Endothelial cell of umbilical vein (primary cell): ENCODE data around the gene CYCS. TPM values are rescaled to one million over a fixed set of nuclear protein-coding genes. Genes with fewer than 3 reads are reported as not detected.
A peak's percentile ranks its signal among the peaks of the same experiment; 100 is the strongest.

ENCODE experiments used
- BruUV-seq: library from RNA; stranded (reverse); fragments of 400-500 nt; replicated peaks from 2 replicates; lab custom pipeline; 2021; lab: Mats Ljungman, UMichigan
- CTCF ChIA-PET: fragments of 300-600, 350-600 bp; sonication (Branson Sonifier 250); formaldehyde crosslinking; loops from one replicate; lab custom pipeline; 2021; ENCODE audit warnings: antibody characterized with exemption, inconsistent platforms; lab: Charles Lee
- POLR2A ChIA-PET: fragments of 300-600, 350-600 bp; sonication (Branson Sonifier 250); formaldehyde crosslinking; loops from one replicate; lab custom pipeline; 2021; ENCODE audit warnings: antibody characterized with exemption, inconsistent platforms; lab: Charles Lee
- DNase-seq: peaks from one replicate; pipeline ENCODE4 v3.0.0-alpha.2; 2011; ENCODE audit warnings: low read depth, low spot score
- FAIRE-seq: peaks from 2 replicates; lab custom pipeline; 2011; peaks lifted over from hg19 to GRCh38; lab: Jason Lieb, UNC
- H2AFZ ChIP-seq: 2 replicates; pipeline ENCODE4 v1.6.0; 2012; ENCODE audit warnings: low read depth, low read length, control low read depth, inconsistent platforms
- H3K27ac ChIP-seq: 2 replicates; pipeline ENCODE4 v1.5.1; 2011; ENCODE audit warnings: low read depth, mild to moderate bottlenecking, control low read depth, low read length, moderate library complexity; ENCODE audit not compliant: insufficient read depth
- H3K27me3 ChIP-seq, 2 experiments: 2 replicates each; pipeline versions ENCODE4 v1.6.0 to v1.6.1; 2011; ENCODE audit warnings: low read length in 2 of 2, mixed read lengths in 1 of 2; ENCODE audit not compliant: control insufficient read depth in 2 of 2, insufficient read depth in 2 of 2
- H3K36me3 ChIP-seq, 2 experiments: 2 replicates in 1 of 2; 3 replicates in 1 of 2; pipeline ENCODE4 v1.5.1; 2011; ENCODE audit warnings: low read length in 2 of 2, mild to moderate bottlenecking in 1 of 2, moderate library complexity in 1 of 2; ENCODE audit not compliant: control insufficient read depth in 2 of 2, insufficient read depth in 2 of 2; ENCODE audit errors: extremely low read depth in 1 of 2
- H3K4me1 ChIP-seq: 3 replicates; pipeline ENCODE4 v1.5.1; 2011; ENCODE audit warnings: mild to moderate bottlenecking, low read length; ENCODE audit not compliant: control insufficient read depth, insufficient read depth; ENCODE audit errors: extremely low read depth
- H3K4me2 ChIP-seq: 2 replicates; pipeline ENCODE4 v1.6.1; 2011; ENCODE audit warnings: low read length, control low read depth, mixed read lengths; ENCODE audit not compliant: insufficient read depth
- H3K4me3 ChIP-seq, 3 experiments: fragments of 200-600 bp in 1 of 3; sonication (generic), shearing (Covaris generic) in 1 of 3; replicated peaks in 1 of 3; 2 replicates each; pipeline ENCODE4 v1.5.1; 2011 to 2016; ENCODE audit warnings: control low read depth in 3 of 3, low read length in 3 of 3, mild to moderate bottlenecking in 2 of 3, inconsistent platforms in 1 of 3, low read depth in 1 of 3, moderate library complexity in 1 of 3; ENCODE audit not compliant: insufficient read depth in 1 of 3
- H3K79me2 ChIP-seq: 2 replicates; pipeline ENCODE4 v1.6.0; 2012; ENCODE audit warnings: low read length, inconsistent platforms; ENCODE audit not compliant: control insufficient read depth, insufficient read depth
- H3K9ac ChIP-seq: replicated peaks from 2 replicates; pipeline ENCODE3; 2011; ENCODE audit warnings: low read length, control low read depth; ENCODE audit not compliant: insufficient read depth; ENCODE audit errors: extremely low read depth
- H3K9me1 ChIP-seq: replicated peaks from 3 replicates; pipeline ENCODE4 v1.6.0; 2011; ENCODE audit warnings: mild to moderate bottlenecking, low read length; ENCODE audit not compliant: control insufficient read depth, insufficient read depth; ENCODE audit errors: extremely low read depth
- H3K9me3 ChIP-seq: replicated peaks from 2 replicates; pipeline ENCODE4 v1.5.1; 2012; ENCODE audit warnings: low read length, inconsistent platforms; ENCODE audit not compliant: control insufficient read depth, insufficient read depth
- H4K20me1 ChIP-seq: replicated peaks from 2 replicates; pipeline ENCODE3; 2011; ENCODE audit warnings: mild to moderate bottlenecking, low read length; ENCODE audit not compliant: control insufficient read depth, insufficient read depth; ENCODE audit errors: extremely low read depth
- CTCF ChIP-seq, 2 donors: IDR thresholded peaks; 1 replicate in 1 of 2; 2 replicates in 1 of 2; pipeline ENCODE4 v1.5.1; 2011; ENCODE audit warnings: low read length in 2 of 2, mild to moderate bottlenecking in 2 of 2, moderate library complexity in 2 of 2, control low read depth in 1 of 2, inconsistent platforms in 1 of 2, low read depth in 1 of 2; ENCODE audit not compliant: insufficient read depth in 1 of 2; ENCODE audit errors: extremely low read depth in 1 of 2
- EZH2 ChIP-seq: IDR thresholded peaks from 2 replicates; pipeline ENCODE4 v1.6.1; 2012; ENCODE audit warnings: borderline replicate concordance, low read depth, mild to moderate bottlenecking, moderate library complexity, low read length, inconsistent platforms; ENCODE audit not compliant: severe bottlenecking
- FOS ChIP-seq: IDR thresholded peaks from 2 replicates; pipeline ENCODE4 v1.6.1; 2011; ENCODE audit warnings: mild to moderate bottlenecking, low read length, moderate library complexity, borderline replicate concordance; ENCODE audit not compliant: insufficient read depth
- GATA2 ChIP-seq: IDR thresholded peaks from 2 replicates; pipeline ENCODE4 v1.7.0; 2011; ENCODE audit warnings: low read depth, mild to moderate bottlenecking, moderate library complexity, mixed read lengths, low read length; ENCODE audit not compliant: insufficient read length, insufficient read depth
- JUN ChIP-seq: IDR thresholded peaks from 2 replicates; pipeline ENCODE4 v1.6.1; 2011; ENCODE audit warnings: borderline replicate concordance, low read depth; ENCODE audit not compliant: insufficient read length, insufficient read depth
- MAX ChIP-seq: IDR thresholded peaks from 2 replicates; pipeline ENCODE4 v1.6.1; 2011; ENCODE audit not compliant: insufficient read depth, insufficient read length
- MYC ChIP-seq: IDR thresholded peaks from one replicate; pipeline ENCODE4 v1.6.1; 2011; ENCODE audit warnings: mild to moderate bottlenecking, low read depth, low read length
- POLR2A ChIP-seq: IDR thresholded peaks from 2 replicates; pipeline ENCODE4 v1.6.1; 2012; ENCODE audit warnings: low read depth, mild to moderate bottlenecking, control low read depth, low read length
- POLR2AphosphoS5 ChIP-seq: IDR thresholded peaks from 2 replicates; pipeline ENCODE4 v1.6.1; 2012; ENCODE audit warnings: low read depth, mild to moderate bottlenecking, control low read depth, low read length, moderate library complexity; ENCODE audit not compliant: insufficient read depth
- dilution Hi-C: fragments of 300-500 bp; cut with MboI; formaldehyde crosslinking; loops from one replicate; pipeline ENCODE4 v1.15.0; 2019; ENCODE audit warnings: low sequenced_read_pairs; ENCODE audit not compliant: extremely low pct_ligation_motif_present
- intact Hi-C: fragments of 100-400 bp; cut with micrococcal nuclease; formaldehyde crosslinking; loops from one replicate; pipeline ENCODE4 v1.10.0; 2022
- polyA plus RNA-seq, 4 experiments: library from polyadenylated mRNA; depleted of rRNA in 3 of 4; stranded (reverse) in 3 of 4; unstranded in 1 of 4; fragments of >200 nt; gene quantifications; 2 replicates each; pipeline versions ENCODE4 v1.2.1 to v1.2.3, GENCODE V29; 2011 to 2012; ENCODE audit warnings: missing spikeins in 1 of 4
- total RNA-seq: library from RNA; stranded (reverse); gene quantifications from 2 replicates; pipeline ENCODE4 v1.2.3, GENCODE V29; 2021

Gene CYCS
- total and polyA plus RNA-seq, 2 donors (not counting 3 experiments of a cell fraction or from before 2014, with no cell fraction given): 21.4 to 134 TPM

- peak overlapping the region; percentile 89 for H3K9ac ChIP-seq
- no peaks in the 10 kb centered on the region for H3K9me3 ChIP-seq
- no peaks in the 10 kb centered on the region for H4K20me1 ChIP-seq
- H3K9me1 ChIP-seq: no peaks in the 10 kb centered on the region
- DNase-seq: no peak
- ChIA-PET CTCF (interaction anchor here (1.2 to 3.3 kb wide), 5 partner anchors 26 to 312 kb away, joined by 4 to 17 read pairs (median 5); a partner anchor contains a TSS), POLR2A (interaction anchor here (0.7 to 1.8 kb wide), 12 partner anchors 8 to 1585 kb away, joined by 3 to 13 read pairs (median 4); no protein-coding TSS in a partner anchor)
- peak overlapping the region; percentile 45 for H2AFZ ChIP-seq
- H3K4me1 ChIP-seq: peaks cover 9% of the 10 kb centered on the region
- H3K27ac ChIP-seq: peak overlapping the region; percentile 67
- FAIRE-seq: no peak
- H3K36me3 ChIP-seq: peaks cover 5 to 12% of the 10 kb centered on the region in 2 experiments
- H3K4me3 ChIP-seq: peak overlapping the region; percentile 82 to 98 (median 91)
- peak overlapping the region; percentile 99 for H3K4me2 ChIP-seq
- BruUV-seq: no TSS peak
- intact Hi-C loops (loop anchor here (1.0 kb wide), 2 partner anchors 36 to 56 kb away; a partner anchor contains a TSS), dilution Hi-C loops (no loop called here)
- H3K79me2 ChIP-seq: peaks cover 25% of the 10 kb centered on the region
- peaks cover 0 to 3% of the 10 kb centered on the region in 2 experiments for H3K27me3 ChIP-seq
- TF ChIP-seq FOS (no peak), MAX (no peak), JUN (no peak), CTCF (IDR thresholded peaks at IDR 0.05; ENCODE audit: extremely low read depth in 1 of 2, insufficient read depth in 1 of 2, low read depth in 1 of 2, low read length in 2 of 2) (no peak), POLR2A (no peak), POLR2AphosphoS5 (no peak), EZH2 (no peak), GATA2 (no peak), MYC (no peak)
Observed at GRCh38 chr7:25124465-25125136, 459 bp downstream of the CYCS start.
